Activated effector memory CD4-positive, alpha-beta T cell treated with anti-CD3 and anti-CD28 coated beads, Interleukin-2, amount 50 U/mL, for 16 hours (primary cell): ENCODE results near the gene GLG1.
A peak's percentile ranks its signal among the peaks of the same experiment; 100 is the strongest.
"Not testable (repeated sequence)": the region's sequence is repeated elsewhere in the genome, so short reads cannot be mapped to it uniquely, and the experiment has no call there.

ENCODE experiments used
- DNase-seq: peaks from one replicate; pipeline ENCODE4 v3.0.0-alpha.2; 2020

GLG1 gene

DNA sequence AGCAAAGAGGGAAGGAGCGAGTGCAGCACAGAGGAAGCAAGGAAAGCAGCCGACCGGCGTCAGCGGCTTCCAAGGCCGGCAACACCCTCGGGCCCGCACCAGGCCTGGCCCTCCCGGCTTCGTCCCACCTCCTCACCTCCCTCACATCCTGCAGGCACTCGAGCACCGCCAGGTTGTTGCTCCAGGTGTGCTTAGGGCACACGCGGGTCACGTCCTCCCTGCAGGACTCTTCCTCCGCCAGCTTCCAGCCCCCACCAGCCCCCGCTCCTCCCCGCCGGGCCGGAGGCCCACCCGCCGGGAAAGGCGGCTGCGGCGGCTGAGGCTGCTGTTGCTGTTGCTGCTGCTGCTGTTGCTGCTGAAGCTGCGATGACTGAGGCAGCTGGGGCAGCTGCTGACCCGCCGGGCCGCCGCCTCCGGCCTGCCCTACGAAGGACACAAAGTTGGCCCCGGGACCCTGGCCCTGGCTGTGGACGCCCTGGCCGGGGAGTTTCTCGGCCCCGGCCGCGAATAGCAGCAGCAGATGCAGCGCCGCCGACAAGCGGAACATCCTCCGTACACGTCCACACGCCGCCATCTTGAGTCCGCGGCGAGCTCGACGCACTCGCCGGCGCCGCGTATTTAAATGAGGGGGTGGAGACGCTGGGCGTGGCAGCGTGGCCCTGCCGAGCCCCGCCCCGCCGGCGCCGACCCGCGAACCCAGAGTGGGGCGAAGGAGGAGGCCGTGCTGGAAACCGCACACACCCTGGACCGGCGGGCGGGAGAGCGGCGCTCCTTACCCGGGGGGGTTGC lies at the start of gene GLG1:
Gene GLG1, minus strand, starts transcription at position 594 of the 789 bp plus-strand sequence. Its CDS starts 20 bp downstream, at position 574.
- peak; percentile 97 for DNase-seq

DNA sequence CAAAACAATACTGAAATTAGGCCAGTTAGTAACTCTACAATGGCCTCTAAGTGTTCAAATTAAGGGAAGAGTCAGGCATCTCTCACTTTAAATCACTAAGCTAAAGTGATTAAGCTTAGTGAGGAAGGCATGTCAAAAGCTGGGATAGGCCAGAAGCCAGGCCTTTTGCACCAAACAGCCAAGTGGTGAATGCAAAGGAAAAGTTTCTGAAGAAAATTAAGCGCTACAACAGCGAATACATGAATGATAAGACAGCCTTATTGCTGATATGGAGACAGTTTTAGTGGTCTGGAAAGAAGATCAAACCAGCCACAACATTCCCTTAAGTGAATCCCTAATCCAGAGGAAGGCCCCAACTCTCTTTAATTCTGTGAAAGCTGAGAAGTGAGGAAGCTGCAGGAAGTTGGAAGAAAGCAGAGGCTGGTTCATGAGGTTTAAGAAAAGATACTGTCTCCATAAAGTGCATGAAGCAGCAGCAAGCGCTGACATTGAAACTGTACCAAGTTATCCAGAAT lies 47.7 kb upstream of the GLG1 start:
- no peak for DNase-seq

DNA sequence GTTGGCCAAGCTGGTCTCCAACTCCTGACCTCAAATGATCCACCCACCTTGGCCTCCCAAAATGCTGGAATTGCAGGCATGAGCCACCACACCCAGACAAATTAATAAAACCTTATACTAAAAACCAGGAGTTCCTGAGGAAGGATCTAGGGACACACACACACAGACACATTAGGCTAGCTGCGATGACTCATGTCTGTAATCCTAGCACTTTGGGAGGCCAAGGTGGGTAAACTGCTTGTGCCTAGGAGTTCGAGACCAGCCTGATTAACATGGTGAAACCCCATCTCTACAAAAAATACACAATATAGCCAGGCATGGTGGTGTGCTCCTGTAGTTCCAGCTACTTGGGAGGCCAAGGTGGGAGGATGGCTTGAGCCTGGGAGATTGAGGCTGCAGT lies 46.0 kb upstream of the GLG1 start:
- DNase-seq: not testable (repeated sequence)

DNA sequence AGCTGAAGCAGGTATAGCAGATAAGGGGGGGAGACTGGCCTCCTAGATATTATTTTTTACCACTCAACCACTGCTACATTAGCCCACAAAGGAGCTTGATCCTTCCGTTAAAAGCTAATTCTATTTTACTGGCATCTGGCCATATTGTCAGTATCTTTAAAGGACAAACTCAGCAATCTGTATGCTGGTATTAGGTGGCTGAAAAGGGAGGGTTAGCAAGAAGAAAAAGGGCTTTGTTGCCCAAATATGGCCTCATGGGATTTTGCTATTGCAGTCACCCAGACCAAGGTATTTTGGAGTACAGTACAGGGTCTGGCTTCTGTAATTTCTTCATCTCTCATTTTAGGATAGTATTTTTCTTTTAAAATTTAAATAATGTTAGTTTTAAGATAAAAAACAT lies 45.3 kb upstream of the GLG1 start:
- no peak for DNase-seq

DNA sequence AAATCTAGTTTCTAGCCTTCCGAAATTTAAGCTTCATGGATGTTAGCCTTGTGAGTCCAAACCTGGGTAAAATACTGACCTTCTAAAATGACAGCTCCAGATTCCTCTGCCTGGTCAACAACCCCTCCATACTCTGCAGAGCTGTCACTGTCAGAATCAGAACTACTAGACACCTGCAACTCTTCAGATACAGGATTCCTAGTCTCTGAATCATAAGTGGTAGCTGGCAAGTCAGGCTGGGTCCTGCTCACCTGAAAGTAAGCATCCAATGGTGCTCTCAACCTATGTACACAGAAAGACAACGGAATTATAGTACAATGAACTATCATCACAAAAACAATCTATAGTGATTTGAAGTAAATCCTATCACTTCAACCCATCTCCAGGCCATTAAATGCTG lies 44.9 kb upstream of the GLG1 start:
- DNase-seq: no peak

DNA sequence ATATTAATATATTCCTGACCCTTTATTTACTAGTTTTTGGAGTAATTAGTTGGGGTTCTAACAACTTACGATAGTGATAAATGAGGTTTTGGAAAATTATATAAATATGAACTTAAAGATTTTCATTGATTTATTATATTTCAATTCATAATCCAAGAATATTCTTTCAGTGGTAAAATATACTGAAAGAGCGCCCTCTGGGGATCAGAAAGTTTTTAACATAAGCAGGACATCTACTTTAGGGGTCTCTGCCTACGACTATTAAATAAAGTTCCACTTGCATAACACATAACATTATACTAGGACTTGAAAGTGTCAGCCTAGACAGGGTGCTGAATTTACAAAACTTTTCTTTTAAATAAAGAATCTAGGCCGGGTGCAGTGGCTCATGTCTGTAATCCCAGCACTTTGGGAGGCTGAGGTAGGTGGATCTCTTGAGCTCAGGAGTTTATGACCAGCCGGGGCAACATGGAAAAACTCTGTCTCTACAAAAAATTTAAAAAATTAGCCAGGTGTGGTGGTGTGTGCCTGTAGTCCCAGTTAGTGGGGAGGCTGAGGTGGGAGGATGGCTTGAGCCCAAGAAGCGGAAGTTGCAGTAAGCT lies 44.2 kb upstream of the GLG1 start:
- no peak for DNase-seq

DNA sequence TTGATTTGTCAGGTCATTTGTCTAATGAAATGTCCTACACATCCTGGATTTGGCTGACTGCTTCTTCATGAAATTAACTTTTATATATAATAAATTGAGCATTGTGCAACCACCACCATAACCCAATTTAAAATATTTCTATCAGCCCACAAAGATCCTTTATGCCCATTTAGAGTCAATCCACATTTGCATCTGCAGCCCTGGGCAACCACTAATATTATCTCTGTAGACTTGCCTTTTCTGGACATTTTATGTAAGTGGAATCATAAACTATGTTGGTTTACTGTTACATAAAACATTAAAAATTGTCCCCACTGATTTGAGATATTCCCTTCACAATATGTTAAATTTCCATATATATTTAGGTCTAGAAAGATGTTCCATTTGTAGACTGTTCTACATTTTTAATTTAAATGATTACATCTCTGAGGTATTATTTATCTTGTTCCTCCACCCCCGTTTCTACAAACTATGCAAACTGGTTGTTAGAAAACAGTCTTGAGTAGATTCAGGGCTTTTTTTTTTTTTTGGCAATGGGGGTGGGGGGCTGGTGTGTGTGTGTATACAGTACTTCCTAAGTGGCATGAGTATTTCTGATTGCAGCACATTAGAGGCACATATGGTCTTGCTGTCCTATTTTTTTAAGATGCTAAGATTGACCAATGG lies 43.1 kb upstream of the GLG1 start:
- no peak for DNase-seq

DNA sequence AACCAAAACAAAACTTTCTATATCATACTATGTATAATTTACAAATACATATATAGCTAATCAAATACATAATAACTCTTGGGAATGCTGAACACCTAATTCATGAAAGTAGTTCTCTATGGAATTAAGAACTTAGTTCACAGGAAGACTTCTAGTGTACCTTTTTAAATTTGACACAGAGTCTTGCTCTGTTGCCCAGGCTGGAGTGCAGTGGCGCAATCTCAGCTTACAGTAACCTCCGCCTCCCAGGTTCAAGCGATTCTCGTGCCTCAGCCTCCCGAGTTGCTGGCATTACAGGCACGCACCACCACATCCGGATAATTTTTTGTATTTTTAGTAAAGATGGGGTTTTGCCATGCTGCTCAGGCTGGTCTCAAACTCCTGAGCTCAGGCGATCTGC lies 35.1 kb upstream of the GLG1 start:
- DNase-seq: no peak

DNA sequence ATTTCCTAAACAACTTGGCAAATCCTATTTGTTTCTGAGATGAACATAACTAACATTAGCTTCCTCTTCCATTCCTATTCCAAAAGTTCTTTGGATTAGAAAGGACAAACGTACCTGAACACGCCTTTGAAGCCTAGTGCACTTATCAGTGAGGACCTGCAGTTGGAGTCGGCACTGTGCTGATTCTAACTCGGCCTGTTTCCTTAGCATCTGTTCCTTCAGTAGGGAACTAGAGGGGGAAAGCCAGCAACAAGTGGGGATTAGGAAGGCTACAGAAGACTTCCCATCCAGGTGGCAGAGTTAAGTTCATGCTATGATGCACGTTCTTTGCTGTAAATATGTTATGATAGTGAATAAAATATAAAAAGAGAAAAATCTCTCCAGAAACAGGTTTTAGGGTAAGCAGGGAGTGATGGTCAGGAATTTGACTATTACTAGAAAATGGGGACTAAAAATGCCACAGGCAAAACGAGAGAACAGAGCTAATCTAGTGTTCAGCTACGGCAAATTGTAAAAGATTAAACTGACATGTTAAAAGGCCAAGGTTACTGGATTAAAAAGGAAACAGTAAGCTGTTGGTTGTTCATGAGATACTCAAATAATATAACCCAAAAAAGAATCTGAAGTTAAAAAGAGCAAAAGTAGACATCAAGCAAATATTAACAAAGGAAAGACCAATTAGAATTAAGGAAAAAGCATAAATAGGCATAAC lies 31.0 kb upstream of the GLG1 start:
- DNase-seq: no peak

DNA sequence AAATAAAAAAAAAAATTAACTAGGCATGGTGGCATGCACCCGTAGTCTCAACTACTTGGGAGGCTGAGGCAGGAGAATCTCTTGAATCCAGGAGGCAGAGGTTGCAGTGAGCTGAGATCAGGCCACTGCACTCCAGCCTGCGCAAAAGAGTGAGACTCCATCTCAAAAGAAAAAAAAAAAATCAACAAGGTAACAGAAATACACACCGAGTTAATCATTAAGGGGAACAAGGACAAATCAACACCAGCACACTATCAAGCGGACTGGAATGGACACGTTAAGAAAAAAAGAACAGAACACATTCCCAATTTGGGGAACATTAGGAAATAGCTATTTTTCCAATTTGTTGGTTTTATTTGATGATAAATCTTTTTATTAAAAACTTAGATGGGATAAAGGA lies 28.4 kb upstream of the GLG1 start:
- DNase-seq: no peak

DNA sequence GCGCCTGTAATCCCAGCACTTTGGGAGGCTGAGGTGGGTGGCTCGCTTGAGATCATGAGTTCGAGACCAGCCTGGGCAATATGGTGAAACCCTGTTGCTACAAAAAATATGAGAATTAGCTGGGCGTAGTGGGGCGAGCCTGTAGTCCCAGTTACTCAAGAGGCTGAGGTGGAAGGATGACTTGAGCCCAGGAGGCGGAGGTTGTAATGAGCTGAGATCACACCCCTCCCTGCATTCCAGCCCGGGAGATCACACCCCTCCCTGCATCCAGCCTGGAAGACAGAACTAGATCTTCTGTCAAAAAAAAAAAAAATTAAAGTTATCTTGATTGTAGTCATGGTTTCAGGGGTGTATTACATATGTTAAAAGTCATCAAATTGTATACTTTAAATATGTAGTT lies 26.8 kb upstream of the GLG1 start:
- no peak for DNase-seq

DNA sequence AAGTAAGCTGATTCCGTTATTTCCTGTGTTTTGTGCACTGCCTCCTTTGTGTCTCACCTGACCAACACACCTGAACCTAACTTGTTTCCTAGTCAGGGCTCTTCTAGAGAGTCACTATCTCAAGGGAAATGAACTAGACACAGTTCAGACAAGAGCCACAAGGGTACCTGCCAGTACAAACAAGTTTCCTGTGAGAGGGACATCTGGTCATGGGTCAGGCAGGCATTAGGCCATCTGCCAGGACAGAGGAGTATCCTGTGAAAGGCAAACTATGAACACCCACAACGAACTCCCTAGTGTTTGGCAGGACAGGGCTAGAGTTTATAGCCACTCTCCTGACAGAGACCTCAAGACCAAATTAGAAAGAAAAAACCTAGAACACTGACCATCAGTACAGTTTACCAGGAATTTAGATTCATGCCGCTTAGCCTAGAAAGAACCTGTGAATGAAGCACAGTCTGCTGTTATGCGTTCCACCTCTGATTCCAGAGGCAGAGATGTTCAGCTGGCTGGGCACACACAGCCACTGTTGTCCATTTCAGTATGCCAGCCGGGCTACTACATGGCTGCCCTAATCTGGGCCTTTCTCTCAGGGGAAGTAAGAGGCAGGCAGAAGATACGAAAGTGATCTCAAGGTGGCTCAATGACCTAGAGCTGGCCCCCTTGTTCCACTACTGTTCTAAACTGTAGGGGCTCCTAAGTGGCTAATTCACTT lies 20.7 kb upstream of the GLG1 start:
- DNase-seq: no peak

DNA sequence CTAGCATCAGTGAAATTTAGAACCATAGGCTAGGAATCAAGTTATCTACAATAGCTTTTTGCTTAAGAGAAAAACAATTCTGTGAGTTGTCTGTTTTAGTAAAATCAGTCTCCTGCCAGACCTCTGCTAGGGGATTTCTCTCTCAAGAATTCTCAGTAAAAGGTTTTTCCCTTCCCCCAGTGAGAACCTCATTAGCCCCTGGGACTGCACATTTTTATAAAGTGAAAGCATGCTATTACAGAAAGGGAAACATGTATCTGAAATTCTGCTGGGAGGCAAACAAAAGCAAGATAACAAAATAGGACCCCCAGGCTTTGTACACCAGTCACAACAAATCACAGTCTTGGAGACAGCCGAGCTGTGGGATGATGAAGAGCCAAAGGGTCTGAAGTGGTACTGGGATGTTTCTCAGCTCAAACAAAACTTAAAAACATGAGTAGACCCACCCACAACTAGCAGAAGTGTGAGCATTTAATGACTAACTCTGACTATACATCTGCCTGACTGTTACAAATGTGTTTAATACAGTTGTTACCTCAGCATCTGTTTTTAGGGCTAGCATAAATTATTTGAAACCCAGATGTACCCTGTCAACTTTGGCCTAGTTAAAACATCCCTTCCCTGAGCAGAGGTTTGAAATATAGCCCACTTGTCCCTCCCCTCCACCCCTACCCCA lies 20.0 kb upstream of the GLG1 start:
- DNase-seq: no peak

DNA sequence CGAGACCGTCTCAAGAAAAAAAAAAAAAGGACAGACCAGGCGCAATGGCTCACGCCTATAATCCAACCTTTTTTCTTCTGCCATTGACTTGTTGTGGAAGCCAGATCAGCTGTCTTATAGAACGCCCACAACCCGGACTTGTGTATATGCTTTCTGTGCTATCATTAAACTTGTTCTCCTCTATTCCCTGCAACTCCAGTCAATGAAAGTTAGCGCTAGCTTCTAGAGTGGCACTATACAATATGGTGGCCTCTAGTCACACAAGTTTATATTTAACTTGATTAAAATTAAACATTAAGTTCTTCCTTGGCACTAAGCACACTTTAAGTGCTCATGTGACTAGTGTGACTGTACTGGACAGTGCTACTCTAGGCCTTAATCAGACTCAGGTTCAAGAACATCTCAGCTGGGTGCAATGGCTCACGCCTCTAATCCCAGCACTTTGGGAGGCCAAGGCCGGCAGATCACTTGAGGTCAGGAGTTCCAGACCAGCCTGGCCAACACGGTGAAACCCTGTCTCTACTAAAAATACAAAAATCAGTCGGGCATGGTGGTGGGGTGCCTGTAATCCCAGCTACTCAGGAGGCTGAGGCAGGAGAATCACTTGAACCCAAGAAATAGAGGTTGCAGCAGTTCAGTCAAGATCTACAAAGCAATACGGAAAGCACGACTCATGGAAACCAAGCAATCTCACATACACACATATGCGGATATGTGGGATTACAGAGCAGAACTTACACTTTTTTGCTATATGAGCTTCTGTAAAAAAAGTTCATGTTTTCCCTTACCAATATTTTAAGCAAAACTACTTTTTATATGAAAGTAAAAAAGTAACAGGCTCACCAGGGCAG lies 18.8 kb upstream of the GLG1 start:
- no peak for DNase-seq

DNA sequence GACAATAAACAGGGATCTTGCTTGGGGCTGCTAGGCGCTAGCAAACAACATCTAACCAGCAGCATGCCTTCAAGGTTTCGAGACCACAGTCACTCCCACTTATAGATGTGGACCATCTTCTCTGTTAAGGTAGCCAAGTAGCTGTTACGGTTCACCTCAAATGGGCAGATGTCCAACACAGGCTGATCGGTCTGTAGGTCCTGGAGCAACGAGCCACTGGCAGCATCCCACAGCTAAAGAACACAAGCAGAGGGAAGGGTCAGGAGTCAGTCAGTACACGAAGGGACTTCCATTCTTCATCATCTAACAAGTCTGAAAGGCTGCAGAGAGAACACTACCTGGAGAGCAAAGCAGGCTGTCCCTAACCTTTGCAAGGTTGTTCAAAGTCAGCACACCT lies 16.9 kb upstream of the GLG1 start:
- no peak for DNase-seq

DNA sequence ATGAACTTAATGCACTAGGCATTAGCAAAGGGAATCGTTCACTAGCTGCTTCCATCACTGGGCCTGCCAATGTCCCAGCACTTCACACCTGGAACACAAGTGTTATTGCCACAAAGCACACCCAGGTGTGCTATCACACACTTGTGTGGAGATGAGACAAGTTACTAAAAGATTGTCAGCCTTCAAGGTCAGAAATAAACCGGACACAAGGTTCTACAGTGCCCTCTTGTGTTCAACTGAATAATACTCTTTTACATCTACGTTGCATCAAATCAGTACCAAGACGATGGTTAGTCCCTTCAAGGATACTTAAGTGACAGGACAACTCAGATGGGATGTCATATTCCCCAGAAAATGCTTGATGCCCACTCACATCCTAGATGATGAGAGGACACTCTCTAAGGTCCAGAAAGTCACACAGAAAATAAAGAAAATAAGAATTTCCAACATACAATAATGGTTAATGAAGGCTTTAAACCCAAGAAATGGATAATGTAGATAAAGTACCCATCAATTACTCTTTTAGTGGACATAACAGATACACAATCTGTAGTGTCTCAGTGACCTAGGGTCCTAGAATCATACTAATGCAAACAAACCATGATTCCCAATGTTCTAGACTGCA lies 16.4 kb upstream of the GLG1 start:
- no peak for DNase-seq

DNA sequence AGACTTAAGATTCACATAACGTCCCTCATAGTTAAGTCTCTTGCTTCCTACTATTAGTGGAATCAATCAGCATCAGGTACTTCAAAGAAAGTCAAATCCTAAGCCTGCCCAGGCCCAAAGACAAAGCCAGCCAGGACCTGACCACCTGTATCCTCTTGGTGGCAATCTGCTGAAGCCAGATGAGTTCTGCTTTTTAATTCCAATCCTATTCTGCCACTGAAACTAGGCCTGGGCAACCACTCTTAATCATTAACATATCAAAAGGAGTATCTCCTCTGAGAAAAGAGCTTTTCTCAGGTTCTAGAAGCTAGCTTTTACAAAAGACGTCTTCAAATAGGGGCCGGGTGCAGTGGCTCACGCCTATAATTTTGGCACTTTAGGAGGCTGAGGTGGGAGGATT lies 15.1 kb upstream of the GLG1 start:
- no peak for DNase-seq

DNA sequence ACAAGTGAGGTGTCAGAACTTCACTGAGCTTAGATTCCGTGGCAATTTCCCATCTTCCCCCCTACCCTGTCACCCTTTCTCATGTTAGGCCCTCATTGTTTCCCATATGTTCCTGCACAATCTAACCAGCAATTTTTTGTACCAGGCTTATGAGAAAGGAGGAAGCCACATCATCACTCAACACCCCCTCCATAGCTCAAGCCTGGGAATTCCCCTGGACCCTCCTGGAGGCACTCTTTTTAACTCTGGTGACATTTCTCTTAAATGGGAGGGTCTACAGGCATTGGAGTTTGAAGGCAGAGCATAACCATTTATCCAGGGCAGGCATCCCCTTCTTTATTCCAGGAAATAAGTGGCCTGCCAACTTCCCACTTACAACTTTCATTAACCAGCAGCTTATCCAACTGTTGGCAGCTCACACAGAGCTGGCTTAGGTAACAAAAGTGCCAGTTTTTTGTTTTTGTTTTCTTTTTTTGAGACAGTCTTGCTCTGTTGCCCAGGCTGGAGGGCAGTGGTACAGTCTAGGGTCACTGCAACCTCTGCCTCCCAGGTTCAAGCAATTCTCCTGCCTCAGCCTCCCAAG lies 10.4 kb upstream of the GLG1 start:
- DNase-seq: no peak

DNA sequence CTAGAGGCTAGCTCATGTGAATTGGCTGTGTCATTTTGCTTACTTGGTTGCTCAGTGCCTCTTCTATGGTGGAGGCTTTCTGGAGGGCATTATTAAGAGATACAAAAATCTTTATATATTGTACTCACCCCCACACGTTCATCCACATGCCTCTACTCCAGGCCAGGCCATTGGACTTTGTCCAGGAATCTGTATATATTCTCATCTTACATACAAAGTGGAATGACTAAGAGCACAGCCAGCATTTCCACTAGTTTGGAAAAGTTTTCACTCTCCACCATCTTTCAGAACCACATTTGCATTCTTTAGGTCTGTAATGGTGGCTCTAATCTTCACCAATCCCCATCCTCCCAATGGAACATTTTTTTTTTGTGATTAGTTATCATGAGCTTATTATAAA lies 4.8 kb upstream of the GLG1 start:
- DNase-seq: no peak

DNA sequence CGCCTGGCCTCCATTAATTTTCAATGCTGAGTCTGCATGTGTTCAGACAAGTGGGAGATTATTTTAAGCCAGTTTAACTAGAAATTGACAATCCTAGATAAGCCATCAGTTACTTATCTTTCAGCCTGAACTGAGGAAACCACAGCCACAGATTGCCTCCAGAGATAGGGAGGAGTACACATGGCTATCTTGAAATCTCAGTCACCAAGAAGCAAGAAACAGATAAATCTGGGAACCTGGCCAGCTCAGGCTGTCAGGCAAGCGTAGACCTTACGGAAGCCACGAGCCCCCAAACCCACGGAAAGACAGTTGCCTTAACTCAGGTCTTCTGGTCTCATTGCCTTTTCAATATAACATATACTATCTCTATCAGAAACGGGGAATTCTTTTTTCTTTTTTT lies 2.0 kb upstream of the GLG1 start:
- peak; percentile 79 for DNase-seq
